Measurements from ENCODE around the gene CTNNA1.
"Not testable (repeated sequence)": the region's sequence is repeated elsewhere in the genome, so short reads cannot be mapped to it uniquely, and the experiment has no call there.

The CTNNA1 gene

DNA sequence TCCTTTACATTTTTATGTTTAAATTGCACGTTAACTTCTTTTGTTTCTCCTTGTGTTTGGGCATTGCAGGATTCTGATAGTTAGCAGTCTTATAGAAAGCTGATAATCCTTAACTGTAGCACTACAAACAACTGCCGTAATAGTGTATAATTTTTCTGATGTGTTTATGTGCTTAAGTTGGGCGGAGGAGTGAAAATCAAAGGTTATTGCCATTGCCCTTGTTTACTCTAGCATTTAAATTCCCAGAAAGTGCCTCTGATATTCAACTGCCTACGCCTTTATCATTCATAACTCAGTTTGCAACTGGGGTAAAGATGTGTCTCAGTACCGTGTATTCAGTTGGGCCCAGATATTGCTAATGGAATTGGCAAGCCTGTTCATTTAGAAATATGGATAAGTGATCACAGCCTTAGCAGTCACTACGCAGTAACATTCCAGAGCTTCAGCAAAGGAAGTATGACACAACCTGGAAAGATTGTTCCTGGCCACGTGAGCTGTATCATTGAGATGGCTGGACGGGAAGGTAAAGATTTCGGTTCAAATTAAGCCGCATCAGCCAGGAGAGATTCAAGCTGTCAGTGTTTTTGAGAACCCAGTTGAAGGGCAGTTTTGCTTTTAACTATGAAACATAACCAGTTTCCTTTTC, 150.0 kb downstream of the CTNNA1 start:
- DNase-seq, result no peak

DNA sequence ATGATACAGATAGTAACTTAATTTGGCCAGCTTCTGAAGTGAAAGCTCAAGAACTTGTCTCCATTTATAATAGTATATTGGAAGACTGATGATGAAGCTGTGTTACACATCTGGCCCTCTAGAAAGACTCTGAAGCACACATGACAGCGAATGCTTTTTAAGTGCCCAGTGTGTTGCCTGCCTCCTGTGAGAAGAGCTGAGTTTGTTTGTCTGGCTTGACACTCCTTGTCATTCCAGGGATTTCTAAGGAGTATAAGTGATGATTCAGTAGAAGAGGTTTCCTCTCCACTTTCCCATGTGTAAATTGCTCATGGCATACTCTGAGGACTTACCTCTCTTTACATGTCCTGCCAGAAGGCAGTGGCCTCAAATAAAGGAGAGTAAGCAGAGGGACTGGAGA, 152.3 kb downstream of the CTNNA1 start:
- no peak for DNase-seq

DNA sequence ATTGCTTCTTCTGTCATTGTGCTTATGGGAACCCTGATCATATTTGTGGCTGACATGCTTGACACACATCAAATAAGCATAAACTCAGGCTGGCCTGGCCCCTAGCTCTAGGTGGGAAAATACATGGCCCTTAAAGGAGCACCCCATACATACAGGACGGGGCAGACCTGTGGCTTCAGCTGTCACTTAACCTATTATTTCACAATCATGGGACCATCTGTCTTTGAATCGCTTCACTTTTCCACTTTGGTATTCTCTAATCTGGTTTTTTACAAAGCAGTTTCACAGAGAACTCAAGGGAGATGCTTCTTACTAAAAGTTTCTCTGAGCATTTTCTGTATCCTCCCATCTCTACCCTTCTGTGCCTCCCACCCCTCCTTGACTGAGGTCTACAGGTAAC, 156.5 kb downstream of the CTNNA1 start:
- no peak for DNase-seq

DNA sequence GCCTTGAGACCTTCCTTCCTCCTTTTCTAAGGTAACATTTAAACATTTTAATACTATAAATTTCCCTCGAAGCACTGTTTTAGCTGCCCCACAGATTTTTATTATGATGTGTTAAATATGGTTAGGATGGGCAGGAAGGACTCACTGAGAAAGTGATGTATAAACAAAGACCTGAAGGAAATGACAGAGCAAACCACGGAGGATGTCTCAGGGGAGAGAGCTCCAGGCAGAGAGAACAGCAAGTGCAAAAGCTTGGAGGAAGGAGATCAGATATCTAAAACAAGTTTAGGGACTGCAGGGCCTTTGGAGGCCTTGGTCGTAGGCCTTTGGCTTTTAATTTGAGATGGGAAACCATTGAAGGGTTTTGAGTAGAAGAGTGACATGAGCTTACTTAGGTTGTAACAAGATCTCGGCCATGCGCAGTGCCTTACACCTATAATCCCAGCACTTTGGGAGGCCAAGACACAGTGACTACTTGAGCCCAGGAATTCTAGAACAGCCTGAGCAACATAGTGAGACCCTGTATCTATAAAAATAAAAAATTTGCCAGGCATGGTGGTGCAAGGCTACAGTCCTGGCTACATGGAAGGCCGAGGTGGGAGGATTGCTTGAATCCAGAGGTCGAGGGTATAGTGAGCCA, 157.4 kb downstream of the CTNNA1 start:
- no peak for DNase-seq

DNA sequence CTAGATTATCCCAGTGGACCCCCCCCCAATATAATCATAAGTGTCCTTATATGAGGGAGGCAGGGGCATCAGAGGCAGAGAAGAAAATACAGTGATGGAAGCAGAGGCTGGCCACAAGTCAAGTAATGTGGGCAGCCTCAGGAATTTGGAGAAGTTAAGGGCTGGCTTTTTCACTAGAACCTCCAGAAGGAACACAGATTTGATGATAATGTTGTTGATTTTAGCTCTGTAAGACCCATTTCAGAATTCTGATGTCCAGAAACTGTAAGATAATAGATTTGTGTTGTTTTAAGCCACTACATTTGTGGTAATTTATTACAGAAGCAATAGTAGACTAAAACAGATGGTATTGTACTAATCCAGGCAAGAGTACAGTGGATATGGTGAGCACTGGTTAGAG, 158.2 kb downstream of the CTNNA1 start:
- DNase-seq, result no peak

DNA sequence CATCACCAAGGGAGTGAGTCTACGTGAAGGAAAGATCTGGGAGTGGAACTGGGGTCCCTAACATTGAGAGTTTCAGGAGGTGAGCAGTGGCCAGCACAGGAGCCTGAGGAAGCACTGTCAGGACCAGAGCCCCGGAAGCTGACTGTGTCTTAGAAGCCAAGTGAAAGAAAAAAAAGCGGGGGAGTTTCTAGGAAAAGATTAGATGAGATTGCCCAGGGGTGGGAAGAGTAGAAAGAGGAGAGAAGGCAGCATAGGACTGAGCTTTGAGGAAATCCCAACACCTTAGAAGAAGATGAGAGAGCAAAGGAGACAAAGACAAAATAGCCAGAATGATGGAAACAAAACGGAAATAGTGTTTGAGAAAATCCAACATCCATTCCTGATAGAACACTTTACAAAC, 158.9 kb downstream of the CTNNA1 start:
- DNase-seq, result no peak

DNA sequence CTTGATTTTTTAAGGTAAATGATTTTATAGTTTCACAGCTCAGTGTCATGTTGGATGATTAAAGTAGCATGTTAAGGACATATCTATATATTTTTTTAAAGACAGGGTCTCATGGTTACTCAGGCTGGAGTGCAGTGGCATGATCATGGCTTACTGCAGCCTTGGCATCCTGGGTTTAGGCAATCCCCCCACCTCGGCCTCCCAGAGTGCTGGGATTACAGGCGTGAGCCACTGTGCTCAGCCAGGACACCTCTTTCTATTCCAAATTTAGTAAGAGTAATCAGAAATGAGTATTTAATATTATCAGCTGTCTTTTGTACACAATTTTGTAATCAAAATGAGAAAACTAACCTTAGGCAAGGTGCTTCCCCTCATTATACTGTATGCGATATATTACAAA, 160.5 kb downstream of the CTNNA1 start:
- DNase-seq, result no peak

DNA sequence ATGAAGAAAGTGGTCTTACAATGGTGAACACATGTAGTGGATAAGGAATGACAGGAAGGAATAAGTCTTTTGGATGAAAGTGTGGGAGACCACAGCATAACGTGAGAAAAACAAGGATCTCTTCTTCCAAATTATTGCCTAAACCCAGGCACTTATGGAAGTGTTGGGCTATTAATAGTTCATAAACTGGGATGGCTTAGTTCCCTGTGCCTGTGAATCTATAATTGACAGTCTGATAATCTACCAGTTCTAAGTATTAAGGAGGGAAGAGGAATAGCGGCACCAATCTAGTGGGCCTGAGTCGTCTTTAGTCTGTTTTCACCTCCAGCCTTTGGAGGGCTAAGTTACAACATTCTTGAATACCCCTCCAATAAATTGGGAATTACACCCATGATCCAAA, 161.1 kb downstream of the CTNNA1 start:
- DNase-seq, result no peak

DNA sequence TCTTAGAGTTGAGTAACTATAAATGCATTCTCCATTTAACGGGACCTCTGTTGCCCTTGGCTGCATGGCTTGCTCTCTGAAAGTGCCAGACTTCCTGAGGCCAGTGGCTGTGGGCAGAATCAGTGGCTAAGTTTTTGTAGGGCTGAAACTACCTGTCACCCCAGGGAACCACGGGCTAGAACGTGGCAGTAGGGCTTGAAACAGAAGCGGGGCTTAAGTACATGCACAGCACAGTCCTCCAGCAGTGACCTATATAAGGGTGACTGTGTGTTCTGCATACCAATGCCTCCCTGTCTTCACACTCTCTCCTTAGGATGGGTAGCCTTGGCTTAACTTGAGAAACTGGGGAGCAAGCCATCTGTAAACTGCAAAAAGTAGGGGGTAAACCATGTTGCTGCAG, 165.5 kb downstream of the CTNNA1 start:
- no peak for DNase-seq

DNA sequence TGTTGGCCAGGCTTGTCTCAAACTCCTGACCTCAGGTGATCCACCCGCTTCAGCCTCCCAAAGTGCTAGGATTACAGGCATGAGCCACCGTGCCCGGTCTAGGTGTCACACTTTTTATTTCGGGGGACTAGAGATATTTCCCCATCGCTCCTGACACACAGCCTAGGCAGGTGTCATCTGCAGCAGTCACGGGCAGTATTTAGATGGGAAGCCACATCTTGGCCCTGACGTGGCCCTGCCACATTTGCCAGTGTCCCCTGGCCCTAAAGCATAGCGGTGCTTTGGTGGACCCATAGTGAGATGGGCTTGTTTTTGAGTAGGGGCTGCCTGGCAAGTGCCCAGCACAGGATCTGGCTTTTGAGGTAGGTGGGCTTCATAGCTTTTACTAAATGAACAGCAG, 167.0 kb downstream of the CTNNA1 start:
- DNase-seq, result no peak

DNA sequence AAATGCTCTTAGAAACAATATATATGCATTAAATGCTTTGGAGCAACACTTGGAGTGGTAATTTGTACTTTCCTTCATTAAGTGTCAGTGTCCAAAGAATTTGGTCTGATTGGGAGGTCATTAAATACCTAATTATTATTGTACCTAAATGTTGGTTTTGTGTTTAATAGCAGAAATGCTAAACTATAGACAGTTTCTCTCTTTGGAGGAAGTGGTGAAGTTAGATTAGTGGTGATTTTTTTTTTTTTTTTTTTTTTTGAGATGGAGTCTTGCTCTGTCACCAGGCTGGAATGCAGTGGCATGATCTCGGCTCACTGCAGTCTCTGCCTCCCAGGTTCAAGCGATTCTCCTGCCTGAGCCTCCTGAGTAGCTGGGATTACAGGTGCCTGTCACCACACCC, 168.1 kb downstream of the CTNNA1 start:
- not testable (repeated sequence) for DNase-seq

DNA sequence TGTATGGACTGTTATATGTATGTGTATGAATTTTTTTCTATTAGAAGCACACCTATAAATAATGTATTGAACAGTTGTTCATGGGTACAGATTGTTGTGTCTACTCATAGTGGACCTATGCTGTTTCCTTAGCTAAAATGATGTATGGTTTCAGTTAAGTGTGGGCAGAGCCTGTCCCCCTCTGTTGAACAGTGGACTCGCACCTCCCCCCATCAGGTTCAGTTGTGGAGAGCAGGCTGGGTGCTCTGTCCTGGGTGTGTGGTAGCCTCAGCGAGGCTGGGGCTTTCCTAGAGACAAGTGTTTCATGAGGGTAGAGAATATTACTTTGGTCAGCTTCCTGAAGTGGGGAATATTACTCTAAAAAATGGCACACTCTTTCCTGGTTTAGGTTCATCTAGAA, 169.3 kb downstream of the CTNNA1 start:
- no peak for DNase-seq

DNA sequence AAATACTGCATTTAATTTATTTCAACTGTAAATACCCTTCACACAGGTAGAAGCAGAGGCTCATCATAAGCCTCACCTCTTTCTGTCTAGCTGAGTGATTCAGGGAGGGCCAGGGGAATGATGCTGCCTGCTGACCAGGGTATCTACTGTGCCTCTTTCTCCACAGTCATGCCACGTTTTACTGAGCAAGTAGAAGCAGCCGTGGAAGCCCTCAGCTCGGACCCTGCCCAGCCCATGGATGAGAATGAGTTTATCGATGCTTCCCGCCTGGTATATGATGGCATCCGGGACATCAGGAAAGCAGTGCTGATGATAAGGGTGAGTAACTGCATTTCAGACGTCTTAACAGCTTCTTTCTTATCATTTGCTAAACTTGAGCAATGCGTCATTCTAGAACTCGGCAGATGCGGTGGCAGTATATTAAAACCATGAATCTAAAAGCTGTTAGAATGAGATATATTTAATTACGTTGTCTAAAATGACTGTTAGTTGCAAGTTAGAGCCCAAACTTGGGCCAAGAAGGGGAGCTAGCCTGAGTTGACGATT, 171.9 kb downstream of the CTNNA1 start:
- DNase-seq, result no peak

DNA sequence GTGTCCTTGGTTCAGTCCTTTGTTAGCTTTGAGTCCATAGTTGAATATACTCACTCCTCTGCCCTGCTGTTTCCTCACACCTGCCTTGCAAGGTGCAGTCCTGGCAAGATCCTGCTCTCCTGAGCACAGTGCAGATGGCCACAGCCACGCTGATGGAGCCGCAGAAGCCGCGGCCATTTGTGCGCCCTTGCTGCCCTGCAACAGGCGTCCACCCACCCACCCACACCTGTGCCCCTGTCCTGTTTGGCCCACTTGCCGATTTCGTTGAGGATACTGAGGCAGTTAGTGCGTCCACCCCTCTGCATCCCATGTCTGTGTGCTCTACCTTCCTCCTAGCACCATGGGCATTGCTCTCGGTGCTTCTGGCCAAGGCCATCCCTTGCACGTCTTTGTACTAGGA, 173.0 kb downstream of the CTNNA1 start:
- DNase-seq, result no peak

DNA sequence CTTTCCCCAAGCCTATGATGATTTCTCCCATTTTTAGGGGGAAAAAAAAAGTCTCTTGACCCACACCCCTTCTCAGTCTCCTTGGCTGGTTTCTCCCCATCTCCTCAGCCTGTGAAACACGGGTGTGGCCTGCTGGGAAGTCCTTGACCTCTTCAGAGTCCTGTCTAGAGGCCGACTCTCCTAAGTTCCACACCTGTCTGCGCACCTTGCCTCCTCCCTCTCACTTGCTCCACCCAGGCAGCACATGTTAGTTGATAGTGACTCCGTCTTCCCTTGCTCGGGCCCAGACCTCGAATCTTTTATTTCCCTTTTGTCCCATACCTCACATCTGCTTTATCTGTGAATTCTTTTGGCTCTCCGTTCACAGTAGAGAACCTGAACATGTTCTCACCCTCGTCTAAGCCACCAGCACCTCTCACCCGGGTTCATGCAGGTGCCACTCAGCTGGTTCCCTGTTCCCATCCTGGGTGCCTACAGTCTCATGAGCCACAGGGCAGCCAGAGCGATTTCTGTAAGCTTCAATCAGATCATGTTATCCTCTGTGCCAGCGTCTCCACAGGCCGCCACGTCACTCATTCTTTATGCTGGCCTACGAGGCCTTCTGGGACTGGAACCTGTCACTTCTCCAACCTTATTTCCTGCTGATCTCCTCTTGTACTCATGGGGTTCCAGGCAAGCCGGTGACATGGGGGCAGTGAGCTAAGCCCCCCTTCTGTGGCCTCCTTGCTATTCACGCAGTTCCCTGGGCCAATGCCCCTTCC, 173.6 kb downstream of the CTNNA1 start:
- DNase-seq, result no peak

DNA sequence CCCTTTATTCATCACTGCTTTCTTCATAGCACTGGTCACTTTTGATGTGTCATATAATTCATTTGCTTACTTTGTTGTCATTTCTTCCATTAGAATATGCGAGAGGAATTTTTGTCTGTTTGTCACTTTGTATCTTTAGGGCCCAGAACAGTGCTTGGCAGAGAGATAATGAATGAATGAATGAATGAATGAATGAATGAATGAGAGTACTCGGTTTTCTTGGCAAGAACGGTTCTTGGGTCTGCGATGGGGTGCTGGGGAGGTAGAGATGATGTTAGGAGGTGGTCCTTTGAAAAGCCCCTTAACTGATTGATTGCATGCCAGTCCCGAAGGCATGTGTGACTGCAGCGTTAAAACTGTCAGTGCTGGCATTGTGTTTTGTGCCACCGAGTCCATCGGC, 174.3 kb downstream of the CTNNA1 start:
- no peak for DNase-seq

DNA sequence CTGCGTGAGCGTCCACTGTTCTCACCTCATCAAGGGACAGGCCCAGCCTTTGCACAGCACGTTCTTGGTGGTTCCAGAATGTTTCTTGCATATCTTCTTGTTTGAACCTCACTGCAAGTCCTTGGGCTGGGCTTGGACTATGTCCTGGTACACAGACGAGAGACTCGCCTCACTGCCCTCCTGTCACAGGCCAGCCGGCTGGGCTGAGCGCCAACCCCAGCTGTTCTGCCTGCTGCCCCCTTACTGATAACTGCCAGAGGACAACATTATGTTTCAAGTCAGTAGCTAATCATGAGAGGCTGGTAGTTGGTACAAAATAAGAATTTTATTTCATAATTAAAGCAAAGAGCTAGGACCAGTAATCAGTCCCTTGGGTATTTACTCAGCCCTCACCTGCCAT, 174.8 kb downstream of the CTNNA1 start:
- peak; percentile 86 for DNase-seq

DNA sequence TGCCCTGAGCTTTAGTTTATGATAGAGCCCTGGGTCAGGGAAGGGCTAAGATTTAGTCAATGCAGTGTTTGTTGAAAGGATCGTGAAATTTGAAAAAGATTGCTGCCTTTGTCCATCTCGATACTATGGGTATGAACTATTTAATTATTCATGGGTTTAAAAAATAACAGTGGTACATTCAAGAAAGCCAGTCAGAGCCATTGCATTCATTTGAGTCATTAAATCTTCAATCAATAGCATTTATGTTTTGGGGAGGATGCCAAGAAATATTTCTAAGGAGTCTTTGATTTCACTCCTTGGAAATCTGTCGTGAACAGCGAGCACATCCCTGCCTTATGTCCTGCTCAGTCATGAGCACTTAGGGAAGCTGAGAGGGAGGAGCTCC, 176.3 kb downstream of the CTNNA1 start:
- no peak for DNase-seq

DNA sequence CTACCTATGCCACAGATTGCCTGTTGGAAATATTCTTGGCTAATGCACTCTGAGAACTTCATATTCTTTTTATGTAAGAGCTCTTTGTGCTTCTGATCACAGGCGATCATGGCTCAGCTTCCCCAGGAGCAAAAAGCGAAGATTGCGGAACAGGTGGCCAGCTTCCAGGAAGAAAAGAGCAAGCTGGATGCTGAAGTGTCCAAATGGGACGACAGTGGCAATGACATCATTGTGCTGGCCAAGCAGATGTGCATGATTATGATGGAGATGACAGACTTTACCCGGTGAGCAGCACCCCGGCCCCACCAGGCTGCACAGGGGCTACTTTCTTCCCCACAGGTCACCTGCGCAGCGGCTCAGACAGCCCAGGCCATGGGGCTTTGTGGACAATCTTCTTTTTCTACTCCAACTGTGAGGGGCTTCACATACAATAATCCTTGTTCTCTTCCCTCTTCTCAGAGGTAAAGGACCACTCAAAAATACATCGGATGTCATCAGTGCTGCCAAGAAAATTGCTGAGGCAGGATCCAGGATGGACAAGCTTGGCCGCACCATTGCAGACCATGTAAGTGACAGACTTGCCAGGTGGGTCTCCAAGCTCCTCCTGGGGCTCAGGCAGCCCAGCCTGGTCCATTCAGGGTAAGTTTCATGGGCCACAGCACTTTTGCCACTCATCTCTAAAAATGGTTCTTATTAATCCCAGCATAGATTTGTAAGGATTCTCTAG, 177.3 kb downstream of the CTNNA1 start:
- DNase-seq, result no peak

DNA sequence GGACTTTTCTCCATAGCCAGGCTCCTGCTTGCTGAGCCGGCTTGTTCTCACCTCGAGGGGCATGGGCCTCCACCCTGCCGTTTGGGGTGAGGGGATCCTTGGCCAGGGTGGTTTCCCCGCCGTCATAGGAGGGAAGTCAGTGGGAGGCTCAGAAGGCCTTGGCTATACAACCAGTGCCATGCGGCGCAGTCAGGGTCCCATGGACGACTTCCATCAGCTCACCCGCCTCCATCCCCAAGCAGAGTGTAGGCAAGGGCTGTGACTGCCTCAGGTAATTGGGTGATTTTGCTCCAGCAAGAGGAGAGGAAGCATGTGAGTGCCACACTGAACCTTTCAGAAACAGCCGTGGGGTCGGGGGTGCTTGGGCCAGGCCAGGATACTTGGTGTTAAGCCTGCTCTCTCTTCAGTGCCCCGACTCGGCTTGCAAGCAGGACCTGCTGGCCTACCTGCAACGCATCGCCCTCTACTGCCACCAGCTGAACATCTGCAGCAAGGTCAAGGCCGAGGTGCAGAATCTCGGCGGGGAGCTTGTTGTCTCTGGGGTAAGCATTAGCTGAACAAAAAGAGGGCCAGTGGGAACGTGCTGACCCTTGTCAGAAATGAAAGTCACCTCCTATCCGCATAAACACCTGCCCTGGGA, 179.1 kb downstream of the CTNNA1 start:
- DNase-seq, result no peak

DNA sequence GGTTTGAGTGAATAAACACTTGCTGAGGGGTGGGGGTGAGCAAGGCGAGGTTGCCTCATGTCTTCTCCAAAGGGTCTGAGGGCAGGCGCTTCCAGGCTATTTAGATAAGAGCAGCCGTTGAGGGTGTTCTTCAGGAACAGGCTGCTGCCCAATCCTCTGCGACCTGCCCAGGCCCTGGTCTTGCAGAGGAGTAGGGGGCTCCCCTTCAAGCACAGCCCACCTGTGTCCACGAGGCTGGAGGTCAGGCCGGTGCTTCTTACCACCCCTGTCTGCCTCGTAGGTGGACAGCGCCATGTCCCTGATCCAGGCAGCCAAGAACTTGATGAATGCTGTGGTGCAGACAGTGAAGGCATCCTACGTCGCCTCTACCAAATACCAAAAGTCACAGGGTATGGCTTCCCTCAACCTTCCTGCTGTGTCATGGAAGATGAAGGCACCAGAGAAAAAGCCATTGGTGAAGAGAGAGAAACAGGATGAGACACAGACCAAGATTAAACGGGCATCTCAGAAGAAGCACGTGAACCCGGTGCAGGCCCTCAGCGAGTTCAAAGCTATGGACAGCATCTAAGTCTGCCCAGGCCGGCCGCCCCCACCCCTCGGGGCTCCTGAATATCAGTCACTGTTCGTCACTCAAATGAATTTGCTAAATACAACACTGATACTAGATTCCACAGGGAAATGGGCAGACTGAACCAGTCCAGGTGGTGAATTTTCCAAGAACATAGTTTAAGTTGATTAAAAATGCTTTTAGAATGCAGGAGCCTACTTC, 180.5 kb downstream of the CTNNA1 start:
- DNase-seq, result no peak

DNA sequence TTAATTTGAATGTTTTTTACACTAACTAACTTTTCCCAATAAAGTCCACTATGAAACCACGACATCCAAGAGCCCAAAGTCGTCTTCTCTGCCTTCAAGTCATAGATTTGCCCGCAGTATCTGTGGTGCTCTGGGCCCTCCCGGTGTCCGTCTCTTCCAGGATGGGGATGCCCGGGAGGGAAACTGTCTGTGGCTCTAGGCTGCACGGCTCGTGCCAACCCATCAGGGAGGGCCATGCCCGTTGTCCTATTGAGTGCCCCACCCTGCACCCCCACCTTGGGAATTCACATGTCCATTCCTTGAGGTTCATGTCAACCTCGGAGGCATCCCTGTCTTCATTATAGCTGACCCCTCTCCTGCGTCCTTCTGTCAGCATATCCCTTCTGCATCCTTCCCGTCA, 181.7 kb downstream of the CTNNA1 start:
- no peak for DNase-seq
